GM19240 (cell line): ENCODE results near the gene MMP24OS.
"Not testable (repeated sequence)": the region's sequence is repeated elsewhere in the genome, so short reads cannot be mapped to it uniquely, and the experiment has no call there.

Experiments used
- DNase-seq: peaks from one replicate; pipeline ENCODE4 v3.0.0; 2011; ENCODE audit warnings: low spot score; ENCODE audit not compliant: insufficient read length

Gene MMP24OS

GRCh38 chr20:35277531-35278395, at the start of gene MMP24OS:
TSS of gene MMP24OS (minus strand) at chr20:35278122. CDS start at chr20:35277929, 193 bp downstream.
- DNase-seq = peak; percentile 86

DNA sequence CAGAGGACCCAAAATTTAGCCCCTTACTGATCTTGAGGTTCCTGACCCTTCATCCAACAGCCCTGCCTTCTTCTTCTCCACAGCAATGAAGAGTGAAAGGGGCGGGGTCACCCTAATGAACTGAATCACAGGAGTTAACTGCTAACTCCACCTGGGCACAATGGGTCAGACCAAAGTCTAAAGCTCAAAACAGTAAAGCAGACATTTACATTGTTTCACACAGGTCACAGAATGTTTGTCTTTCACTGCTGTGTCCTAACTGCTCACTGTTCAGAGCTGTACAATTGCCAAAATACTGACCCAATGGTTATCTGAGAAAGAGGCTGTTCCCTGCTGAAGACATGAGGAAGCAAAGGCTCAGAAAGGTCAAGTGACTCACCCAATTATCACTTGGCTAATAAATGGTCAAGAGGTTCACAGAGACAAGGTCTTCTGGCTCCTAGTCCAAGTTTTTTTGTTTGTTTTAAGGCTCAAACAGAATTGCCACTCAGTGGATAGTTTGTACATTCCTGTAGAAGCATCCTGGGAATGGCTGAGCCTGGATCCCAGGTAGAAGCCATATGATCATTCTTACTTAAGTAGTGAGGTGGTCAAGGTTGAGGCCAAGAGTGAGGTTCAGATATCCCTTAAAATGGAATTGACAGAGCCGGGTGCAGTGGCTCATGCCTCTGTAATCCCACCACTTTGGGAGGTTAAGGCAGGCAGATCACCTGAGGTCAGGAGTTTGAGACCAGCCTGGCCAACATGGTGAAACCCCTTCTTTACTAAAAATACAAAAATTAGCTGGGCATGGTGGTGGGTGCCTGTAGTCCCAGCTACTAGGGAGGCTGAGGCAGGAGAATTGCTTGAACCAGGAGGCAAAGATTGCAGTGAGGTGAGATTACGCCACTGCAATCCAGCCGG, 49.4 kb upstream of the MMP24OS start:
- no peak for DNase-seq

DNA sequence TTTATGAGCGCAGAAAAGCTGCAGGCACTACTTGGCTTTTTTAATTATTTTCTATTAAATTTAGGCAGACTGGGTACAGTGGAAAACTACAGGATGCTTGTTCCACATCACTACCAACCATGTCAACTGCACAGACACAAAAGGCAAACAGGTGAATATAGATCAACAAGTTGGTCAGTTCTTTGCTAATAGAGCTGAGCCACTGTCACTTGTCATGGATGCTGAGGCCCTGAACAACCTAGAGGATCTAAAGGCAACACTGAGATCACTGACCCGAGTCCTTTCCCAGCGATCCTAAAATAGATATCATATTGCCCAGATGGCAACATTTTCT, 48.8 kb upstream of the MMP24OS start:
- no peak for DNase-seq

- DNase-seq = no peak
Observed at GRCh38 chr20:35326021-35326739, 48.3 kb upstream of the MMP24OS start.

- no peak for DNase-seq
Observed at GRCh38 chr20:35325401-35325800, 47.5 kb upstream of the MMP24OS start.

DNA sequence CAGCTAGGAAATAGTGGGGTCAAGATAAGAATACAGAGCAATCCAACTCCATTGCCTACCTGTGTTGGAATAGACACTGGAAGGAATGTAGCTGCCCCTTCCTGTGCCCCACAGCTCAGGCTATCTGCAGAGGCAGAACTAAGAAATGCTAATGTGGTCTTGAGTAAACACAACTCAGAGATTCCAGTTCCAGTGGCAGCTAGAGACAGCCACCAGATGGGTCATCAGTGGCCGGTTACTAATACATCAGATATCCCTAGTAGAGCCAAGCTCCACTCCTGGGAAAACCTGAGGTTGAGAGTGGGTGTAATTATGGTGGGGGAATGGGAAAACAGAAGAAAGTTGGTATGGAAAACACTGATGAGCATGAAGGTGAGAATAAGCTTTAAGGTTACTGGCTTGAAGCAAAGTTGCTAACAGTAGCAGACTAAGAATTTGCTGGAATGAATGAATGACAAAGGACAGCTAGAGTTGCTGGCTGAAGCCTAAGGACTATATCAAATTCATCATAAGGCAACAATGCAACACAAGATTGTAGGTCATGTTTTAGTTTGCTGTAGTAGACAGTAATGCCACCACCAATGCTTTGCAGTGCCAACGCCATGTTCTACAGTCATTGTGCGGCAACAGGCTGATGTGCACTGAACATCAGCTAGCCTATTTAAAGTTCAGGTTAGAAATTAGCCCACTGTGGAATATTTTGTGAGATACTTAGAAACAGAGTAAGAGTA, 42.6 kb upstream of the MMP24OS start:
- DNase-seq = no peak

GRCh38 chr20:35319871-35320197, 41.9 kb upstream of the MMP24OS start:
- no peak for DNase-seq

DNA sequence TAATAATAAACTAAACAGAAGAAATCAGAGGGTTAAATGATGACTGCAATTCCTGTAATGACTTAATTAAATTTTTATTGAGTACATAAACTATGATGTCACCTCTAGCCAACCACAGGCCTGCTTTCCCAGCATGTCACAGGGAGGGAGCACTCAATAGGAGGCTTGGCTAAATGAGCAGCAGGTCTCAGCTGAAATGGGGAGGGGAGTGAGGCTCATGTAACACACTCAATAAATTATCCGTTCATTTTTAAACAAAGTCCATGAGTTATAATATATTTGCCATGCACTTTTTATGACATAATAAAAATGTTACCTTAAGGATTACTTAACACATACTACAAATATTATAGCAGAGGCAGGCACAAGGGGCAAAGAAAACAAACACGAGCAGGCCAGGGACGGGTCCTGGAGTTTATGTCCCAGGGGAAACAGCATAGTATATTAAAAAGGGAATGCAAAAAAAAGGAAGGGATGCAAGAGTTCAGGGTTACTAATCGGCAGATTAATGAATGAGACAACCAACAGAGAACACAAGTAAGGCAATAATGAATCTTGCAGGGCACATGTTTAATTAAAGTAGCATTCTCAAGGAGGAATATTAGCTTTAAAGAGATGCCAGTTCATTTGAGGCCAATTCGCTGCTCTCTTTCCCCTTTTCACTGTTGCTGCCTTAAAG, 41.4 kb upstream of the MMP24OS start:
- DNase-seq = no peak

DNA sequence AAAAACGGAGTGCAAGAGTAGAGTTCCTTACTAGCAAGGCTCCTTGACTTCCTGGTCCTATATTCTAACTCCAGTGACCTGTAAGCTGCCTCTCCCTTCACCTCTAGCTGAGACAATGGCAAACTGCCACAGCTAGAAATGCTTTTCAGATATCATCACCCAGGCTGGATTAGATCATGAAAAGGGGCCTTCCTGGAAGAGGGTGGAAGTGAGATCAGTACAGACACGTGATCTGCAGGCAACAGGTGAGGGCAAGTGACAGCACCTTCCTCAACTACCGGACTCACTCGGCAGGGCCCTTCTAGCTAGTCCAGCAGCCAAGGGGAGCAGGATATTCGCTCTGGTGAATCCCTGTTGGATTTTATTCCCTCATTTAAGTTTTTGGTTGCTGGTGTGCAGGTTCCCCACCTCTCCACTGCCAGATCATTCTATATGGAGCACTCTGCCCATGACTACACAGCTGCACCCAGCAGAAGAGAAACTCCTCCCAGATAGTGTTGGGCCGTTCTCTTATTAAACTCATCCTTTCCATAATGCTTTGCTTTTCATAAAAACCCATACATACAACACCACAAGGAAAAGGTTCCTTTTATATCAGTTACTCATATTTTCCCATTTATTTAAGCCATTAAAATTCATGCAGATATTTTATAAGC, 40.7 kb upstream of the MMP24OS start:
- no peak for DNase-seq

GRCh38 chr20:35317416-35318210, 39.7 kb upstream of the MMP24OS start:
- DNase-seq = no peak

DNA sequence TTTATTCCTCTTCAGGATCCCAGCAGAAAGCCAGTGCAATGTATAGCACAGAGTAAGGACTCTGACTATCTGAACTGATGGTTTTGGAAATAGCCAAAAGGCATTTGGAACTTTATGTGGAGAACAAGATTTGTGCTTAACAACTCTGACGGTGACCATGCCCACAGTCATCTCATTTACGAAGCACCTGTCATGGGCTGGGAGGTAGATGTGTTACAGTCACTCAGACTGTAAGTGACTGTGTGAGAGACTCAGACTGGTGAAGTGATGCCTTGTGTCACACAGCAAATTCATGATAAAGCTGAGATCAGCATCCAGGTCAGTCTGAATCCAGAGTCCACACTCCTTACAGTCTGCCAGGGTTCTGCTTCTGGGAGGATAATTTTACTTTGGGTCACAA, 38.2 kb upstream of the MMP24OS start:
- DNase-seq = no peak

- DNase-seq = not testable (repeated sequence)
Observed at GRCh38 chr20:35315632-35316020, 37.7 kb upstream of the MMP24OS start.

GRCh38 chr20:35314816-35315631, 37.1 kb upstream of the MMP24OS start:
- no peak for DNase-seq

GRCh38 chr20:35312318-35312717, 34.4 kb upstream of the MMP24OS start:
- DNase-seq = no peak

DNA sequence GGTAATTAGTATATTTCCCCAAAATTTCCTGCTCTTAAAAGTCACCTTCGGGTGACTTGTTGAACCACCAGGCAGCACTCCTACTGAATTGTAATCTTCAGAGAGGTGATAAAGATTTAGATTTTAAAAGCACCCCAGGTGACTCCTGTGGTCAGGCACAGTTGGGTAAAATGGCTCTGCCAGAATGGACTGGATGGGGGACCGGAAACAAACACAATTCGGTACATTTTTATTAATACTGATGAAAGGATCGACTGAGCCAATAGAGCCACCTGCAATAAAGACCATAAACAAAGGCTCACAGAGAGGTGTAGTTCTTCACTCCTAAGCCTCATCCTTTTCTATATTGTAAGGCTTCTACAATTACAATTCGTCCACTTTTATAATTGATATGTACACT, 33.9 kb upstream of the MMP24OS start:
- DNase-seq = no peak

DNA sequence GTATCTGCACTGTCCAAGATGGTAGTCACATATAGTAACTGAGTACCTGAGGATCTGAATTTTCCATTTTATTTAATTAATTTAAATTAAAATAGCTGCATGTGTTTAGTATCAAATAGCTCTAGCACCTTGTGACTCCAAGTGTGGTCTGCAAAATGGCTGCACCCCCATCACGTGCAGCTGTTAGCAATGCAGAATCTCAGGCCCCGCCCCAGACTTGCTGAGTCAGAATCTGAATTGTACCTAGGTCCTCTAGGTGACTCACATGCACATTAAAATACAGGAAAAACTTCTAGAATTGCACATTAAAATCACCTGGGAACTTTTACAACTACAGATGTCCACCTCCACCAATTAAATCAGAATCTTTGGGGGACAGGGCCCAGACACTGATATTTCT, 33.5 kb upstream of the MMP24OS start:
- no peak for DNase-seq

DNA sequence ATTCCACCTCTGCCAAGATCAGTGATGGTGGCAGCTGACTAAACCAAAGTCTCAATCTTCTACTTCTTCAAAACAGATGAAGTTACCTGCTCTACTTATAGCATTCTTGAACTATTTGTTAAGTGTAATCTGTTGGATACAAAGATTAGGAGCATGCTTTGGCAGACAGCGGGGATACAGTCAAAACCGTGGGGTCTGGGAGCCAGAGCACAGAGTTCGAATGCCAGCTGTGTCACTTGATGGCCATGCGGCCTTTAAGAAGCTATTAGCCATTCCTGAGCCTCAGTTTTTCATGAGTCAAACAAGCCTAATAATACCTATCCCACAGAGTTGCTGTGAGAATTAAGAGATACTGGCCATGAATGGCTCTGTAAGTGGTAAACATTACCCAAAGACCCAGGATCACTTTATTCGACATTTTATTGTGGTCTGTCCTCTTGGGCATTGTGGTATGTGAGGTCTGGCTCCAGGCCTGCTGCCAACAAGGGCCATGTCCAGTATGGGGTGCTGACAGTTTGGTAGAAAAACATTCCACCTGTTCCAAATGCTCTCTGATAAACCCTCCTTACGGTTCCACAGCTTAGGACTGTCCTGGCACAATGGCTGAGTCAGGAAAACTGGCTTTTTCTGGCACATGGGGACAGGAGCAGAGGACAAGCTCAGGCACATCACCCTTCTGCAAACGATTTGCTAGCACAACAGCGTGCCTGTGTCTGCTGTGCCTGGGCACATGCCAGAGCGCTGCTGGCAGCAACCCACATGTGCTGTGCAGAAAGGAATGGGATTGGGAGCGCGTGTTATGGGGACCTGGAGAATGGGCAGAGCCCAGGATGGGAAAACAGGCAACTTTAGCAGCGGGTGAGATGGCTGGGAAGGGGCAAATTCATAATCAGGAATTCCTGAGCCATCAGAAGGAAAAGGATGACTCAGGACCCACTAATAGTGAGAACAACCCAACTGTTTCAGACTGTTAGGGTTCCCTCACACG, 30.0 kb upstream of the MMP24OS start:
- no peak for DNase-seq
